PC-3 (cell line): Measurements from ENCODE around the gene MAMDC4.

ENCODE experiments used
- EZH2phosphoT487 ChIP-seq: fragments of 300-600 bp; sonication (generic); IDR thresholded peaks from 2 replicates; pipeline ENCODE4 v1.6.1; 2018; ENCODE audit warnings: mild to moderate bottlenecking, antibody characterized with exemption, low read length, borderline replicate concordance
- TF ChIP-seq, protein P1 (sequence below): fragments of 300-600 bp; sonication (generic); conservative IDR thresholded peaks from 2 replicates; pipeline ENCODE4 v1.5.1; 2017; ENCODE audit warnings: antibody characterized with exemption, low read depth, mild to moderate bottlenecking, low read length

DNA sequence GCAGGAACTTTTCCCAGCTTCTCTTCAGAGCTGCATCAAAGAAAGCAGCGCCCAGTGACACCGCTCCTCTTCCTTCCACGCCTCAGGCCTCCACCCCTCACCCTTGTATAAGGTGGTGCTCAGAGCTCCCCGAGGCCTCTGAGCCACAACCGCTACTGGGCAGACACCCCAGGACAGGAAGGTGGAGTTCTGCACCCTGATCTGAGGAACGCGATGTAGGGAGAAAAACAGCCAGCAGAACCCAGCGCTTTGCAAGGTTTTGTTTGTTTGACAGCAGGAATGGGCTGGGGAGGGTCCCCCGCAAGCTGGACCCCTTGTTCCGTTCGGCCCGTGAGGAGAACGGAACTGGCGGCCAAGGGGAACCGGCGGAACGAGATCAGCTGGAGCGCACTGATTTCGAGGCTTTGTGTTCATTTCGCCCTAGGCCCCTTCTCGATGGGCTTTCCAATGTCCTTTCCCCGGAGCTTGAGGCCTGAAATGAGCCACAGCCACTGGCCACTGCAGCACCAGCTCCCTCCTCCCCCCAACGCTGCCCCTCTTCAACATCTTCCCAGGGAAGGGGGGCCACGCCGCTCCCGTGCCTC, 9.8 kb downstream of the MAMDC4 start:
- TF ChIP-seq, protein P1, sequence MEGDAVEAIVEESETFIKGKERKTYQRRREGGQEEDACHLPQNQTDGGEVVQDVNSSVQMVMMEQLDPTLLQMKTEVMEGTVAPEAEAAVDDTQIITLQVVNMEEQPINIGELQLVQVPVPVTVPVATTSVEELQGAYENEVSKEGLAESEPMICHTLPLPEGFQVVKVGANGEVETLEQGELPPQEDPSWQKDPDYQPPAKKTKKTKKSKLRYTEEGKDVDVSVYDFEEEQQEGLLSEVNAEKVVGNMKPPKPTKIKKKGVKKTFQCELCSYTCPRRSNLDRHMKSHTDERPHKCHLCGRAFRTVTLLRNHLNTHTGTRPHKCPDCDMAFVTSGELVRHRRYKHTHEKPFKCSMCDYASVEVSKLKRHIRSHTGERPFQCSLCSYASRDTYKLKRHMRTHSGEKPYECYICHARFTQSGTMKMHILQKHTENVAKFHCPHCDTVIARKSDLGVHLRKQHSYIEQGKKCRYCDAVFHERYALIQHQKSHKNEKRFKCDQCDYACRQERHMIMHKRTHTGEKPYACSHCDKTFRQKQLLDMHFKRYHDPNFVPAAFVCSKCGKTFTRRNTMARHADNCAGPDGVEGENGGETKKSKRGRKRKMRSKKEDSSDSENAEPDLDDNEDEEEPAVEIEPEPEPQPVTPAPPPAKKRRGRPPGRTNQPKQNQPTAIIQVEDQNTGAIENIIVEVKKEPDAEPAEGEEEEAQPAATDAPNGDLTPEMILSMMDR: no peak
- TF ChIP-seq EZH2phosphoT487: no peak
